ENCODE data around the gene PAQR4.

Gene PAQR4

GRCh38 chr16:3007059-3007956, 38.2 kb downstream of the PAQR4 start:
- TF ChIP-seq TCF12 (IDR thresholded peaks at IDR 0.05; ENCODE audit: low read depth) (no peak), CREB1 (IDR thresholded peaks at IDR 0.05; ENCODE audit: low read depth) (no peak), NFIC (IDR thresholded peaks at IDR 0.05) (no peak), EGR1 (IDR thresholded peaks at IDR 0.05) (no peak), REST (IDR thresholded peaks at IDR 0.05; ENCODE audit: low read depth) (no peak), MAX (IDR thresholded peaks at IDR 0.05) (no peak), TEAD4 (IDR thresholded peaks at IDR 0.05) (no peak), TAF1 (IDR thresholded peaks at IDR 0.05; ENCODE audit: low read depth) (no peak), YY1 (IDR thresholded peaks at IDR 0.05; ENCODE audit: low read depth) (no peak), ZBTB7A (IDR thresholded peaks at IDR 0.05; ENCODE audit: low read depth) (no peak), EP300 (IDR thresholded peaks at IDR 0.05; ENCODE audit: borderline replicate concordance) (no peak), USF1 (IDR thresholded peaks at IDR 0.05) (no peak), CEBPB (IDR thresholded peaks at IDR 0.05) (no peak), RAD21 (IDR thresholded peaks at IDR 0.05; ENCODE audit: low read depth) (no peak), FOXM1 (IDR thresholded peaks at IDR 0.05; ENCODE audit: borderline replicate concordance, low read depth) (no peak)

GRCh38 chr16:3007957-3008689, 39.0 kb downstream of the PAQR4 start:
- TF ChIP-seq ZBTB7A (IDR thresholded peaks at IDR 0.05; ENCODE audit: low read depth) (no peak), NFIC (IDR thresholded peaks at IDR 0.05) (no peak), CEBPB (IDR thresholded peaks at IDR 0.05) (no peak), TAF1 (IDR thresholded peaks at IDR 0.05; ENCODE audit: low read depth) (no peak), REST (IDR thresholded peaks at IDR 0.05; ENCODE audit: low read depth) (no peak), EP300 (IDR thresholded peaks at IDR 0.05; ENCODE audit: borderline replicate concordance) (no peak), TCF12 (IDR thresholded peaks at IDR 0.05; ENCODE audit: low read depth) (no peak), RAD21 (IDR thresholded peaks at IDR 0.05; ENCODE audit: low read depth) (no peak), MAX (IDR thresholded peaks at IDR 0.05) (no peak), EGR1 (IDR thresholded peaks at IDR 0.05) (no peak), FOXM1 (IDR thresholded peaks at IDR 0.05; ENCODE audit: borderline replicate concordance, low read depth) (no peak), YY1 (IDR thresholded peaks at IDR 0.05; ENCODE audit: low read depth) (no peak), CREB1 (IDR thresholded peaks at IDR 0.05; ENCODE audit: low read depth) (no peak), TEAD4 (IDR thresholded peaks at IDR 0.05) (no peak)

- no peak for TF ChIP-seq EP300 (IDR thresholded peaks at IDR 0.05; ENCODE audit: borderline replicate concordance)
- no peak for TF ChIP-seq TCF12 (IDR thresholded peaks at IDR 0.05; ENCODE audit: low read depth)
- no peak for TF ChIP-seq TEAD4 (IDR thresholded peaks at IDR 0.05)
- TF ChIP-seq YY1 (IDR thresholded peaks at IDR 0.05; ENCODE audit: low read depth) = no peak
- TF ChIP-seq CREB1 (IDR thresholded peaks at IDR 0.05; ENCODE audit: low read depth) = no peak
Observed at GRCh38 chr16:3008690-3009037, 39.5 kb downstream of the PAQR4 start.

GRCh38 chr16:3009568-3010390, 40.6 kb downstream of the PAQR4 start:
- TF ChIP-seq MAX (IDR thresholded peaks at IDR 0.05) (peak; percentile 73), CEBPB (IDR thresholded peaks at IDR 0.05) (peak; percentile 35; the same call in 1 of the 2 replicates), TAF1 (IDR thresholded peaks at IDR 0.05; ENCODE audit: low read depth) (0 out of 2 replicates have a peak, but pooled peaks have one; percentile 23), USF1 (IDR thresholded peaks at IDR 0.05) (peak; percentile 27; the same call in 1 of the 2 replicates), EP300 (IDR thresholded peaks at IDR 0.05; ENCODE audit: borderline replicate concordance) (peak; percentile 89), REST (IDR thresholded peaks at IDR 0.05; ENCODE audit: low read depth) (no peak), RAD21 (IDR thresholded peaks at IDR 0.05; ENCODE audit: low read depth) (no peak), EGR1 (IDR thresholded peaks at IDR 0.05) (no peak; the same call in 1 of the 2 replicates), TCF12 (IDR thresholded peaks at IDR 0.05; ENCODE audit: low read depth) (peak; percentile 95), NFIC (IDR thresholded peaks at IDR 0.05) (peak; percentile 86), CREB1 (IDR thresholded peaks at IDR 0.05; ENCODE audit: low read depth) (0 out of 2 replicates have a peak, but pooled peaks have one; percentile 17), FOXM1 (IDR thresholded peaks at IDR 0.05; ENCODE audit: borderline replicate concordance, low read depth) (peak; percentile 69; the same call in 1 of the 2 replicates), TEAD4 (IDR thresholded peaks at IDR 0.05) (peak; percentile 96), ZBTB7A (IDR thresholded peaks at IDR 0.05; ENCODE audit: low read depth) (peak; percentile 97), YY1 (IDR thresholded peaks at IDR 0.05; ENCODE audit: low read depth) (peak; percentile 67)
